Fibroblast of lung (primary cell): ENCODE results near the gene INPP5A. TPM values are rescaled to one million over a fixed set of nuclear protein-coding genes. Genes with fewer than 3 reads are reported as not detected.

ENCODE experiments used
- DNase-seq, 2 donors: peaks; one replicate each; pipeline versions ENCODE4 v3.0.0 to v3.0.0-alpha.2; 2010; ENCODE audit warnings: low read depth in 2 of 2
- H2AFZ ChIP-seq: 2 replicates; pipeline ENCODE4 v1.5.1; 2012; ENCODE audit warnings: low read length, control low read depth, inconsistent platforms
- H3K27ac ChIP-seq: 2 replicates; pipeline ENCODE4 v1.5.1; 2011; ENCODE audit warnings: low read length, control low read depth; ENCODE audit not compliant: insufficient read depth
- H3K27me3 ChIP-seq: 2 replicates; pipeline ENCODE4 v1.5.1; 2011; ENCODE audit warnings: mild to moderate bottlenecking, low read length; ENCODE audit not compliant: control insufficient read depth, insufficient read depth
- H3K36me3 ChIP-seq: 2 replicates; pipeline ENCODE4 v1.5.1; 2011; ENCODE audit warnings: low read length; ENCODE audit not compliant: control insufficient read depth, insufficient read depth
- H3K4me1 ChIP-seq: 2 replicates; pipeline ENCODE4 v1.5.1; 2011; ENCODE audit warnings: low read length; ENCODE audit not compliant: control insufficient read depth, insufficient read depth; ENCODE audit errors: extremely low read depth
- H3K4me2 ChIP-seq: 2 replicates; pipeline ENCODE4 v1.5.1; 2011; ENCODE audit warnings: low read length, control low read depth; ENCODE audit not compliant: insufficient read depth; ENCODE audit errors: extremely low read depth
- H3K4me3 ChIP-seq, 4 experiments: fragments of 200-600 bp in 1 of 4; sonication (generic) in 1 of 4; replicated peaks in 1 of 4; 2 replicates each; pipeline ENCODE4 v1.5.1; 2011 to 2016; ENCODE audit warnings: low read length in 4 of 4, low read depth in 3 of 4, mild to moderate bottlenecking in 3 of 4, control low read depth in 2 of 4, inconsistent platforms in 1 of 4, mixed read lengths in 1 of 4; ENCODE audit not compliant: insufficient read depth in 1 of 4; ENCODE audit errors: control extremely low read depth in 1 of 4
- H3K79me2 ChIP-seq: 2 replicates; pipeline ENCODE4 v1.5.1; 2012; ENCODE audit warnings: mild to moderate bottlenecking, low read length, inconsistent platforms; ENCODE audit not compliant: control insufficient read depth, insufficient read depth
- H3K9ac ChIP-seq: 2 replicates; pipeline ENCODE4 v1.5.1; 2011; ENCODE audit warnings: mild to moderate bottlenecking, low read length, control low read depth; ENCODE audit not compliant: insufficient read depth
- H3K9me3 ChIP-seq: 2 replicates; pipeline ENCODE4 v1.5.1; 2012; ENCODE audit warnings: low read depth, low read length; ENCODE audit not compliant: control insufficient read depth, insufficient read depth
- H4K20me1 ChIP-seq: 2 replicates; pipeline ENCODE4 v1.5.1; 2011; ENCODE audit warnings: low read length; ENCODE audit not compliant: control insufficient read depth, insufficient read depth; ENCODE audit errors: extremely low read depth
- CTCF ChIP-seq, 2 donors: IDR thresholded peaks in 1 of 2; conservative IDR thresholded peaks in 1 of 2; 1 replicate in 1 of 2; 2 replicates in 1 of 2; pipeline ENCODE4 v1.5.1; 2011 to 2012; ENCODE audit warnings: low read length in 2 of 2, control low read depth in 1 of 2, inconsistent platforms in 1 of 2, low read depth in 1 of 2, mild to moderate bottlenecking in 1 of 2
- EZH2 ChIP-seq: IDR thresholded peaks from 2 replicates; pipeline ENCODE4 v1.5.1; 2012; ENCODE audit warnings: low read length, control low read depth, mild to moderate bottlenecking; ENCODE audit errors: missing control alignments
- polyA plus RNA-seq, 2 donors: library from polyadenylated mRNA; depleted of rRNA in 1 of 2; stranded (reverse) in 1 of 2; unstranded in 1 of 2; fragments of >200 nt; gene quantifications; 2 replicates each; pipeline ENCODE4 v1.2.1, GENCODE V29; 2011 to 2012; ENCODE audit warnings: missing spikeins in 1 of 2
- total RNA-seq: library from RNA; depleted of rRNA; stranded (reverse); fragments of >200 nt; gene quantifications from 2 replicates; pipeline ENCODE4 v1.2.1, GENCODE V29; 2014

Gene INPP5A
- total and polyA plus RNA-seq, 2 donors (not counting 1 experiment from before 2014, with no cell fraction given), result 24.6 to 39.9 TPM

GRCh38 chr10:132681858-132682755 lies 144.5 kb downstream of the INPP5A start:
- no peak overlapping the region for H3K27ac ChIP-seq
- no peaks in the 10 kb centered on the region for H3K79me2 ChIP-seq
- peaks cover 5% of the 10 kb centered on the region for H3K4me1 ChIP-seq
- no peak overlapping the region for H3K4me3 ChIP-seq
- no peaks in the 10 kb centered on the region for H3K27me3 ChIP-seq
- DNase-seq, result no peak
- TF ChIP-seq EZH2 (no peak), CTCF (conservative IDR thresholded peaks at IDR 0.05 in 1 of 2, IDR thresholded peaks at IDR 0.05 in 1 of 2; ENCODE audit: low read depth in 1 of 2, low read length in 2 of 2) (no peak)
- no peaks in the 10 kb centered on the region for H3K36me3 ChIP-seq
- no peak overlapping the region for H2AFZ ChIP-seq
- no peaks in the 10 kb centered on the region for H3K9me3 ChIP-seq
- no peak overlapping the region for H3K4me2 ChIP-seq
- H3K9ac ChIP-seq, result no peak overlapping the region
- no peaks in the 10 kb centered on the region for H4K20me1 ChIP-seq

GRCh38 chr10:132684164-132684891 lies 146.7 kb downstream of the INPP5A start:
- Histone ChIP-seq H3K4me3 (no peak overlapping the region), H2AFZ (no peak overlapping the region), H3K4me2 (peak overlapping the region; percentile 51)

GRCh38 chr10:132685101-132685891 lies 147.7 kb downstream of the INPP5A start:
- H3K36me3 ChIP-seq, result no peaks in the 10 kb centered on the region
- no peak overlapping the region for H3K4me3 ChIP-seq
- H2AFZ ChIP-seq, result no peak overlapping the region
- H3K4me1 ChIP-seq, result peaks cover 5% of the 10 kb centered on the region
- H3K4me2 ChIP-seq, result no peak overlapping the region
- H3K79me2 ChIP-seq, result no peaks in the 10 kb centered on the region
- TF ChIP-seq EZH2, result no peak
- no peak for TF ChIP-seq CTCF (conservative IDR thresholded peaks at IDR 0.05 in 1 of 2, IDR thresholded peaks at IDR 0.05 in 1 of 2; ENCODE audit: low read depth in 1 of 2, low read length in 2 of 2)
- no peaks in the 10 kb centered on the region for H3K9me3 ChIP-seq
- H3K9ac ChIP-seq, result no peak overlapping the region
- DNase-seq, result peak; percentile 61 to 72
- H3K27ac ChIP-seq, result no peak overlapping the region
- H3K27me3 ChIP-seq, result no peaks in the 10 kb centered on the region
- no peaks in the 10 kb centered on the region for H4K20me1 ChIP-seq

More at GRCh38 chr10:132684164-132684891, 146.7 kb downstream of the INPP5A start:
- H3K36me3 ChIP-seq, result no peaks in the 10 kb centered on the region
- TF ChIP-seq EZH2, result no peak
- no peaks in the 10 kb centered on the region for H4K20me1 ChIP-seq
- no peaks in the 10 kb centered on the region for H3K79me2 ChIP-seq
- no peak overlapping the region for H3K27ac ChIP-seq
- H3K9me3 ChIP-seq, result no peaks in the 10 kb centered on the region
- peak; percentile 39 to 60 for DNase-seq
- H3K27me3 ChIP-seq, result no peaks in the 10 kb centered on the region
- peaks cover 5% of the 10 kb centered on the region for H3K4me1 ChIP-seq
- no peak overlapping the region for H3K9ac ChIP-seq
